ENCODE results near the gene WSCD1. TPM values are rescaled to one million over a fixed set of nuclear protein-coding genes. Genes with fewer than 3 reads are reported as not detected.

The WSCD1 gene
- total and polyA plus RNA-seq, 2 of the 4 experiments (the other 2 are of a cell fraction), result 0.07 TPM; not detected in 1

GRCh38 chr17:6104956-6105648 lies 34.9 kb downstream of the WSCD1 start:
- DNase-seq (no peak), ATAC-seq (ENCODE audit: low read depth) (no peak)
- Histone ChIP-seq H4K20me1 (ENCODE audit: insufficient read depth, low read length) (no peaks in the 10 kb centered on the region), H2BK20ac (ENCODE audit: low read depth, low read length) (no peak overlapping the region), H3K14ac (replicated peaks; ENCODE audit: low read depth, low read length) (no peak overlapping the region), H3K4ac (ENCODE audit: low read depth, low read length) (no peak overlapping the region), H3K23ac (ENCODE audit: low read depth, low read length) (no peak overlapping the region), H2AK5ac (ENCODE audit: low read depth, low read length) (no peak overlapping the region), H3K4me1 (ENCODE audit: control insufficient read depth, insufficient read depth, low read length) (no peaks in the 10 kb centered on the region), H3K79me1 (ENCODE audit: low read depth in 1 of 2, low read length in 2 of 2) (no peaks in the 10 kb centered on the region), H3K9me1 (ENCODE audit: insufficient read depth, low read length) (no peaks in the 10 kb centered on the region), H3K36me3 (ENCODE audit: control insufficient read depth, insufficient read depth, low read length) (no peaks in the 10 kb centered on the region), H3K27ac (ENCODE audit: insufficient read depth, low read length) (no peak overlapping the region), H3K9me3 (ENCODE audit: control insufficient read depth, insufficient read depth, low read length) (peaks cover 26% of the 10 kb centered on the region), H3K9ac (ENCODE audit: low read depth, low read length) (no peak overlapping the region), H4K8ac (ENCODE audit: low read depth in 2 of 2, low read length in 2 of 2) (no peak overlapping the region), H3K27me3 (ENCODE audit: control insufficient read depth, insufficient read depth, low read length) (no peaks in the 10 kb centered on the region), H2AK9ac (replicated peaks; ENCODE audit: low read depth, low read length, poor library complexity) (no peak overlapping the region), H3K56ac (ENCODE audit: extremely low read depth, insufficient read depth, low read length) (no peak overlapping the region), H2AFZ (replicated peaks; ENCODE audit: low read length, poor library complexity) (no peak overlapping the region), H4K91ac (ENCODE audit: insufficient read depth, low read depth, low read length) (no peak overlapping the region), H3K4me3 (ENCODE audit: insufficient read depth, low read depth, low read length) (no peak overlapping the region), H4K5ac (ENCODE audit: low read depth, low read length) (no peak overlapping the region), H2BK5ac (ENCODE audit: low read depth, low read length, poor library complexity, severe bottlenecking) (no peak overlapping the region), H3K4me2 (ENCODE audit: low read depth, low read length) (no peak overlapping the region), H2BK120ac (ENCODE audit: low read depth, low read length) (no peak overlapping the region), H2BK15ac (ENCODE audit: low read depth, low read length) (no peak overlapping the region), H3K18ac (ENCODE audit: low read depth, low read length) (no peak overlapping the region)
- intact Hi-C loops (cut with micrococcal nuclease) (no loop called here), dilution Hi-C loops (cut with HindIII; ENCODE audit: low sequenced_read_pairs, unreplicated experiment) (no loop called here), in situ Hi-C loops (cut with MboI; ENCODE audit: low sequenced_read_pairs) (no loop called here)
- ChIA-PET CTCF (no interaction called here), POLR2A (ENCODE audit: unreplicated experiment) (no interaction called here)
- WGBS, 2 experiments (ENCODE audit: extremely low coverage in 2 of 2, insufficient read length in 1 of 2), result 50% methylated on average over 3 of the region's 12 CpGs; no CpG with 5 or more reads in 1 of the 2 experiments
- no peak for TF ChIP-seq CEBPB (IDR thresholded peaks at IDR 0.05; ENCODE audit: low read depth, low read length)
- no peak for TF ChIP-seq POLR2A (IDR thresholded peaks at IDR 0.05; ENCODE audit: low read depth, low read length)
- TF ChIP-seq USF2 (IDR thresholded peaks at IDR 0.05; ENCODE audit: low read depth, low read length), result no peak
- no peak for TF ChIP-seq MXI1 (IDR thresholded peaks at IDR 0.05; ENCODE audit: borderline replicate concordance, low read depth, low read length)
- TF ChIP-seq RCOR1 (IDR thresholded peaks at IDR 0.05; ENCODE audit: insufficient replicate concordance, low read length), result no peak
- TF ChIP-seq MAFK (IDR thresholded peaks at IDR 0.05; ENCODE audit: low read depth, low read length), result no peak
- no peak for TF ChIP-seq CTCF (conservative IDR thresholded peaks at IDR 0.05; ENCODE audit: low read depth, low read length)
- TF ChIP-seq SMC3 (IDR thresholded peaks at IDR 0.05; ENCODE audit: low read depth, low read length), result no peak
- no peak for TF ChIP-seq MAZ (IDR thresholded peaks at IDR 0.05; ENCODE audit: borderline replicate concordance, low read depth, low read length)
- BruUV-seq (replicated peaks), result no TSS peak

All from IMR-90 (cell line).